Smooth muscle cell (in vitro differentiated cells): ENCODE data around the gene PRR33. TPM values are rescaled to one million over a fixed set of nuclear protein-coding genes. Genes with fewer than 3 reads are reported as not detected.

Experiments
- DNase-seq: peaks from one replicate; lab custom pipeline; 2025; ENCODE audit not compliant: unreplicated experiment; lab: John Stamatoyannopoulos, UW
- H2AFZ ChIP-seq: fragments of 200-600 bp; sonication (generic); 2 replicates; pipeline ENCODE4 v1.6.0; 2016; ENCODE audit warnings: antibody characterized with exemption, low read depth, mild to moderate bottlenecking
- H3F3A ChIP-seq: fragments of 200-600 bp; sonication (generic); 2 replicates; pipeline ENCODE4 v1.6.0; 2017; ENCODE audit warnings: antibody characterized with exemption, low read depth
- H3K27ac ChIP-seq: fragments of 200-600 bp; sonication (generic); 2 replicates; pipeline ENCODE4 v1.5.1; 2016; ENCODE audit warnings: low read depth, mild to moderate bottlenecking
- H3K27me3 ChIP-seq: fragments of 200-600 bp; sonication (generic); 2 replicates; pipeline ENCODE4 v1.6.1; 2016; ENCODE audit warnings: low read depth, mild to moderate bottlenecking
- H3K36me3 ChIP-seq: fragments of 200-600 bp; sonication (generic); 2 replicates; pipeline ENCODE4 v1.5.1; 2016; ENCODE audit warnings: low read depth
- H3K4me1 ChIP-seq: fragments of 200-600 bp; sonication (generic); 2 replicates; pipeline ENCODE4 v1.5.1; 2016; ENCODE audit warnings: low read depth
- H3K4me2 ChIP-seq: fragments of 200-600 bp; sonication (generic); 2 replicates; pipeline ENCODE4 v1.6.0; 2016; ENCODE audit warnings: mild to moderate bottlenecking
- H3K4me3 ChIP-seq: fragments of 200-600 bp; sonication (generic); 2 replicates; pipeline ENCODE4 v1.5.1; 2016; ENCODE audit warnings: mild to moderate bottlenecking
- H3K79me2 ChIP-seq: fragments of 200-600 bp; sonication (generic); 2 replicates; pipeline ENCODE4 v1.6.0; 2016; ENCODE audit warnings: low read depth, mild to moderate bottlenecking
- H3K9ac ChIP-seq: fragments of 200-600 bp; sonication (generic); 2 replicates; pipeline ENCODE4 v1.6.0; 2016; ENCODE audit warnings: low read depth
- H3K9me3 ChIP-seq: fragments of 200-600 bp; sonication (generic); replicated peaks from 2 replicates; pipeline ENCODE4 v1.5.1; 2016; ENCODE audit warnings: low read depth
- H4K20me1 ChIP-seq: fragments of 200-600 bp; sonication (generic); 2 replicates; pipeline ENCODE4 v1.6.0; 2016; ENCODE audit warnings: low read depth
- WGBS: methylation state at CpG from one replicate; pipeline ENCODE4 v1.1.7; 2016; ENCODE audit warnings: low lambda C conversion rate; 5-methylcytosine and 5-hydroxymethylcytosine counted together
- polyA plus RNA-seq: library from polyadenylated mRNA; unstranded; fragments of >200 nt; fragmentation: Nextera tagmentation; extraction: Ambion mirVana; gene quantifications from 2 replicates; pipeline ENCODE4 v1.2.1, GENCODE V29; 2016
- total RNA-seq: library from RNA; depleted of rRNA; stranded (reverse); fragments of >200 nt; gene quantifications from 2 replicates; pipeline ENCODE4 v1.2.3, GENCODE V29; 2014
- TF ChIP-seq, protein P1 (sequence below): fragments of 200-600 bp; sonication (generic); IDR thresholded peaks from 2 replicates; pipeline ENCODE4 v1.5.1; 2017; ENCODE audit warnings: borderline replicate concordance, mild to moderate bottlenecking, antibody characterized with exemption; ENCODE audit not compliant: insufficient read depth, poor library complexity, severe bottlenecking

PRR33 gene
- total and polyA plus RNA-seq, 2 experiments from 2014 or later, result not detected

DNA sequence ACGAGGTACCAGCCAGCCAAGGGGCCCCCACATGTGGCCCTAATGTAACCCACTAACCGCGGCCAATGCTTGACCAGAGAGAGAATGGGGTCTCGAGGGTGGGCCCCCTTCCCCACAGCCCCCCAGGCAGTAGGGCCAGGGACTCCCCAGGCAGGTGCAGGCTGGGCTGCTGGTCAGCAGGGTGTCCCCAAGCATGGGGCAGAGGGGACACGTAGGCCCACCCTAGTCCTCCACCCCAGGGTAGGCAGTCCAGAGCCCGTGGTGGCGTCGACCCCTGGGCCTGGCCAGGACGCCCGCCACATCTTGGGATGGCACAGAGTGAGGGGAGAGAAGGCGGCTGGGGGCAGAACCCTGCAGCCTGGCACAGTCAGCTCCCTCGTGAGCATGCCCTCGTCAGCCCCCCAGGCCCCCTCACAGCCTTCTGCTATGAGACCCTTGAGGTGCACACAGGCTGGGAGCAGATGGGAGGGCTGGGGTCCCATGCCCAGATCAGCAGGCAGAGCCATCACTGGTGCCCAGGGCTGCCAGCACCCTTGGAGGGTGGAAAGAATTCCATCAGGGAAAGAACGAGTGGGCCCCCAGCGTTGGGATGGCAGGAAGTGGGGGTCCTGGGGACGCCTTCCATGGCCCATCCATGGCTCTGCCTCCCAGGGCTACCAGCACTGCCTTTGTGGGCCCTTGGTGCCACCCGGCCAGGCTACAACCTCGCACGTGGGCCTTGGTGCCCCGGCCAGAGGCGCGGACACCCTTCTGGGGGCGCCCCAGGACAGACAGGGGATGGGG lies 33.9 kb upstream of the PRR33 start:
- no peaks in the 10 kb centered on the region for H3K27me3 ChIP-seq

DNA sequence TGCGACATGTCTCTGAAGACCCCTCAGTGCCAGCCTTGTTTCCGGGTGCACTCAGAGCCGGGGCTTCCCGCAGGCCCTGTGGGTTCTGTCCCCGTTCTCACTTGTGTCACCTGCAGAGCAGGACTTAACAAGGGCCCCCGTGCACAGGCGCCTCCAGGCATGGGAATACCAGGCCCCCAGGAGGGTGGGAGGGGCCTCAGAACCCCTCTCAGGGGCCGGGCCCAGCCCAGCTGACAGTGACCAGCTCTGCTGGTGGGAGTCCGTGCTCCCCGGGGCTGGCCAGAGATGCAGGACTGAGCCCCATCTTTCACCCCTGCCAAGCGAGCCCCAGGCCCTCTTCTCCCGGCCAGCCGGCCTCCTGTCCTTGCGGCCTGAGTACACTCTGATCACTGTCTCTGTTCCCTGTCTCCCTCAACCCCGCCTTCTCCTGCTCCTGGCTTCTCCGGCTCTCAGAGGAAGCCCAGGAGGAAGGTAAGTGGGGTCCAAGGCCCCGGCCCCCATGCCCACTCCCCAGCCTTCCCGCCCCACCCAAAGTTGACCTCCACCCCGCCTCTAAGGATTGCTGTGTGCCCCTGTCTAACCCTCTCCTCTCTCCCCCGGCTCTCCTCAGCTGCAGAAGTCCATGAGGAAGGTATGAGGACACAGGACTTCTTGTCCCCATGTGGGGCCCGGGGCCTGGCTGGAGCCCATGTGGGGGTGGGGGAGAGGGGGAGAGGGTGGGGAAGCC lies 33.1 kb upstream of the PRR33 start:
- H3K4me3 ChIP-seq, result no peak overlapping the region

More for the DNA sequence above, 33.9 kb upstream of the PRR33 start:
- Histone ChIP-seq H3K9me3 (no peaks in the 10 kb centered on the region), H3K4me3 (no peak overlapping the region), H3K4me1 (peaks cover 7% of the 10 kb centered on the region), H2AFZ (no peak overlapping the region), H4K20me1 (no peaks in the 10 kb centered on the region), H3F3A (no peaks in the 10 kb centered on the region), H3K27ac (no peak overlapping the region), H3K9ac (no peak overlapping the region), H3K36me3 (no peaks in the 10 kb centered on the region), H3K79me2 (no peaks in the 10 kb centered on the region), H3K4me2 (no peak overlapping the region)
- 97% methylated on average over 20 of the region's 23 CpGs for WGBS
- no peak for DNase-seq
- TF ChIP-seq, protein P1, sequence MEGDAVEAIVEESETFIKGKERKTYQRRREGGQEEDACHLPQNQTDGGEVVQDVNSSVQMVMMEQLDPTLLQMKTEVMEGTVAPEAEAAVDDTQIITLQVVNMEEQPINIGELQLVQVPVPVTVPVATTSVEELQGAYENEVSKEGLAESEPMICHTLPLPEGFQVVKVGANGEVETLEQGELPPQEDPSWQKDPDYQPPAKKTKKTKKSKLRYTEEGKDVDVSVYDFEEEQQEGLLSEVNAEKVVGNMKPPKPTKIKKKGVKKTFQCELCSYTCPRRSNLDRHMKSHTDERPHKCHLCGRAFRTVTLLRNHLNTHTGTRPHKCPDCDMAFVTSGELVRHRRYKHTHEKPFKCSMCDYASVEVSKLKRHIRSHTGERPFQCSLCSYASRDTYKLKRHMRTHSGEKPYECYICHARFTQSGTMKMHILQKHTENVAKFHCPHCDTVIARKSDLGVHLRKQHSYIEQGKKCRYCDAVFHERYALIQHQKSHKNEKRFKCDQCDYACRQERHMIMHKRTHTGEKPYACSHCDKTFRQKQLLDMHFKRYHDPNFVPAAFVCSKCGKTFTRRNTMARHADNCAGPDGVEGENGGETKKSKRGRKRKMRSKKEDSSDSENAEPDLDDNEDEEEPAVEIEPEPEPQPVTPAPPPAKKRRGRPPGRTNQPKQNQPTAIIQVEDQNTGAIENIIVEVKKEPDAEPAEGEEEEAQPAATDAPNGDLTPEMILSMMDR, result no peak

DNA sequence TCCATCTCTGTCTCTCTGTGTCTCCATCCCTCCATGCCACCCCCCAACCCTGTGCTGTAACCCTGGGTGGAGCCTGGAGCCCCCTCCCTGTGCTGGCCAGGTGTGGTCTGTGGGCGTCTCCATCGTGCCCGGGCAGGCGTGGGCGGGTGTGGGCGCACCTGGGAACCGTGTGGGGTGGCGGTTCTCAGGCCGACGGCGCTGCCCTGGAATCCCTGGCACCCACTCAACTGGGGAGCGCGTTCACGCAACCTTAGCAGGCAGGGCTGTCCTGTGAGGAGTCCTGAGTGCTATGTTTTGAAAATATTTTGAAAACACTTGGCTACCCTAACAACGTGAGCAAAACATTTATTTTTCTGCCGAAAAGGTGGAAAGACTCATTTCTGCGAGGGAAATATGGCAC lies 32.5 kb upstream of the PRR33 start:
- H4K20me1 ChIP-seq, result no peaks in the 10 kb centered on the region
- no peaks in the 10 kb centered on the region for H3K36me3 ChIP-seq
- H3K9ac ChIP-seq, result no peak overlapping the region
- no peak for DNase-seq
- H3K27ac ChIP-seq, result no peak overlapping the region
- no peaks in the 10 kb centered on the region for H3F3A ChIP-seq
- no peaks in the 10 kb centered on the region for H3K79me2 ChIP-seq
- no peak overlapping the region for H3K4me2 ChIP-seq
- no peak overlapping the region for H2AFZ ChIP-seq
- 91% methylated on average over 17 of the region's 17 CpGs for WGBS
- H3K4me3 ChIP-seq, result no peak overlapping the region
- peaks cover 7% of the 10 kb centered on the region for H3K4me1 ChIP-seq
- H3K9me3 ChIP-seq, result no peaks in the 10 kb centered on the region
- TF ChIP-seq, protein P1, result no peak
- no peaks in the 10 kb centered on the region for H3K27me3 ChIP-seq

More for the DNA sequence above, 33.1 kb upstream of the PRR33 start:
- Histone ChIP-seq H4K20me1 (no peaks in the 10 kb centered on the region), H3K27ac (no peak overlapping the region), H3K9ac (no peak overlapping the region), H2AFZ (no peak overlapping the region), H3K36me3 (no peaks in the 10 kb centered on the region), H3K27me3 (no peaks in the 10 kb centered on the region), H3K9me3 (no peaks in the 10 kb centered on the region), H3K79me2 (no peaks in the 10 kb centered on the region), H3K4me1 (peaks cover 7% of the 10 kb centered on the region), H3F3A (no peaks in the 10 kb centered on the region), H3K4me2 (no peak overlapping the region)
- DNase-seq, result no peak
- WGBS, result 87% methylated on average over 17 of the region's 21 CpGs
- TF ChIP-seq, protein P1, result no peak
